NT2/D1 (cell line): ENCODE results near the gene KBTBD4.

ENCODE experiments used
- YY1 ChIP-seq: IDR thresholded peaks from 2 replicates; pipeline ENCODE4 v1.6.1; 2011; ENCODE audit not compliant: insufficient read length, insufficient read depth
- ZNF274 ChIP-seq: IDR thresholded peaks from 2 replicates; pipeline ENCODE4 v1.6.1; 2011; ENCODE audit warnings: mild to moderate bottlenecking, low read depth, low read length

DNA sequence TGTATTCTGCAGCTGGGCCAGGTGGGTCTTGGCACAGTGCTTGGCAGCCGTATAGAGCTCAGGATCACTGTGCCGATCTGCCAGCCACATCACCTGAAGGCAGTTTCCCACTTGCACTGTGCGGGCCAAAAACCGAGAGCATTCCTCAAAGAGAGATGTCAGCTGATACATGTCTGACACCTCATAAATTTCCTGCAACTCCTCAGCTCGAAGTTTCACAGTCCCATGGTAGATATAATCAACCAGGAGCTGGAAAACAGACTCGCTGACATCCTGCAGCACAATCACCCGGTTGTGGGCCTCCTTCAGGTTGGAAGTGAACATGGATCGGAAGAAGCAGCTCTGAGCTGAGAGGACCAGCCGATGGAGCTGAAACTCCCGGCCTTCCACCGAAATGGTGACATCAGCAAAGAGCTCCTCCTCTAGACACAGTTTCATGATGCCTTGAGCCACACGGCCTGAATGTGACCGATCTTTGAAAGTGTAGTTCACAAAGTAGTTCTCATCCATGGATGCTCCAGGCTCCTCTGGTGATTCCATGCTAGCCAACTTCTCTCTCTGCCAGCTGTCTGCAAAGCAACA, 1.2 kb downstream of the KBTBD4 start:
- TF ChIP-seq ZNF274 (no peak), YY1 (no peak)
